GM04503 (cell line): Measurements from ENCODE around the gene ADAMTSL4.

ENCODE experiments used
- DNase-seq: peaks from one replicate; pipeline ENCODE4 v3.0.0-alpha.2; 2012; ENCODE audit warnings: low read depth

Gene ADAMTSL4

GRCh38 chr1:150535511-150536287 is 13.5 kb upstream of the ADAMTSL4 start:
- DNase-seq: peak; percentile 78

GRCh38 chr1:150536836-150537731 is 12.1 kb upstream of the ADAMTSL4 start:
- DNase-seq: no peak

GRCh38 chr1:150537732-150538684 is 11.2 kb upstream of the ADAMTSL4 start:
- no peak for DNase-seq

GRCh38 chr1:150543500-150544143 is 5.6 kb upstream of the ADAMTSL4 start:
- no peak for DNase-seq

GRCh38 chr1:150544204-150544603 is 5.0 kb upstream of the ADAMTSL4 start:
- DNase-seq: no peak

- no peak for DNase-seq
Observed at GRCh38 chr1:150545486-150546032, 3.6 kb upstream of the ADAMTSL4 start.

- no peak for DNase-seq
Observed at GRCh38 chr1:150546294-150546937, 2.8 kb upstream of the ADAMTSL4 start.

GRCh38 chr1:150548324-150548631 is 930 bp upstream of the ADAMTSL4 start:
- no peak for DNase-seq

- no peak for DNase-seq
Observed at GRCh38 chr1:150549496-150550221, 451 bp downstream of the ADAMTSL4 start.

- no peak for DNase-seq
Observed at GRCh38 chr1:150550222-150551050, 1.2 kb downstream of the ADAMTSL4 start.

GRCh38 chr1:150551051-150551783 is 2.0 kb downstream of the ADAMTSL4 start:
- no peak for DNase-seq

- DNase-seq: no peak
Observed at GRCh38 chr1:150551784-150552127, 2.5 kb downstream of the ADAMTSL4 start.

GRCh38 chr1:150552128-150552910 is 3.1 kb downstream of the ADAMTSL4 start:
- no peak for DNase-seq

GRCh38 chr1:150552911-150553289 is 3.7 kb downstream of the ADAMTSL4 start:
- no peak for DNase-seq

GRCh38 chr1:150553392-150554085 is 4.3 kb downstream of the ADAMTSL4 start:
- no peak for DNase-seq

GRCh38 chr1:150554086-150554452 is 4.9 kb downstream of the ADAMTSL4 start:
- no peak for DNase-seq
